H1 (cell line): ENCODE measurements around the gene TMUB2. TPM values are rescaled to one million over a fixed set of nuclear protein-coding genes. Genes with fewer than 3 reads are reported as not detected.

Experiments used
- CTCF ChIA-PET: fragments of 300-600 bp; sonication (Branson Sonifier 250); formaldehyde crosslinking; loops from one replicate; lab custom pipeline; 2021; ENCODE audit not compliant: partially characterized antibody; lab: Charles Lee
- POLR2A ChIA-PET: fragments of 300-600 bp; sonication (Branson Sonifier 250); formaldehyde crosslinking; loops from one replicate; lab custom pipeline; 2021; ENCODE audit warnings: inconsistent platforms; ENCODE audit not compliant: partially characterized antibody; lab: Charles Lee
- DNase-seq, 2 experiments: peaks; one replicate each; pipeline versions ENCODE4 v3.0.0 to v3.0.0-alpha.2; 2010 to 2022; ENCODE audit warnings: low spot score in 2 of 2, low read depth in 1 of 2, mixed read lengths in 1 of 2
- FAIRE-seq: peaks from 2 replicates; lab custom pipeline; 2011; peaks lifted over from hg19 to GRCh38; lab: Jason Lieb, UNC
- H2AFZ ChIP-seq: 2 replicates; pipeline ENCODE4 v1.8.1; 2012; ENCODE audit warnings: low read length, inconsistent platforms
- H2AK5ac ChIP-seq: 2 replicates; pipeline ENCODE4 v1.6.1; 2013; ENCODE audit warnings: low read depth, low read length
- H2BK120ac ChIP-seq: replicated peaks from 2 replicates; pipeline ENCODE3; 2013; ENCODE audit warnings: low read depth, low read length, inconsistent platforms
- H2BK12ac ChIP-seq: 2 replicates; pipeline ENCODE4 v1.6.1; 2013; ENCODE audit warnings: low read depth, low read length
- H2BK15ac ChIP-seq: 2 replicates; pipeline ENCODE4 v1.6.1; 2013; ENCODE audit warnings: low read length
- H2BK20ac ChIP-seq: 2 replicates; pipeline ENCODE4 v1.6.1; 2013; ENCODE audit warnings: low read length
- H2BK5ac ChIP-seq: 2 replicates; pipeline ENCODE4 v1.6.1; 2013; ENCODE audit warnings: low read depth, low read length
- H3K14ac ChIP-seq: 2 replicates; pipeline ENCODE4 v1.6.1; 2013; ENCODE audit warnings: inconsistent platforms; ENCODE audit not compliant: insufficient read length
- H3K18ac ChIP-seq: 2 replicates; pipeline ENCODE4 v1.6.1; 2013; ENCODE audit warnings: low read length; ENCODE audit errors: extremely low read depth
- H3K23ac ChIP-seq: 2 replicates; pipeline ENCODE4 v1.6.1; 2013; ENCODE audit warnings: inconsistent platforms; ENCODE audit not compliant: insufficient read length
- H3K23me2 ChIP-seq: 2 replicates; pipeline ENCODE4 v1.6.1; 2013; ENCODE audit warnings: low read depth, low read length
- H3K27ac ChIP-seq: 2 replicates; pipeline ENCODE4 v1.6.1; 2011; ENCODE audit warnings: low read depth, low read length, inconsistent platforms
- H3K27me3 ChIP-seq, 4 experiments: replicated peaks in 1 of 4; 1 replicate in 1 of 4; 2 replicates in 3 of 4; pipeline versions ENCODE4 v1.6.1 to v1.8.1; 2011 to 2013; ENCODE audit warnings: low read length in 3 of 4, mild to moderate bottlenecking in 3 of 4, inconsistent platforms in 2 of 4, mixed read lengths in 2 of 4, moderate library complexity in 1 of 4; ENCODE audit not compliant: control insufficient read depth in 3 of 4, insufficient read depth in 3 of 4; ENCODE audit errors: extremely low read depth in 1 of 4
- H3K36me3 ChIP-seq, 4 experiments: 2 replicates each; pipeline versions ENCODE4 v1.6.1 to v1.8.1; 2011 to 2013; ENCODE audit warnings: mild to moderate bottlenecking in 4 of 4, low read length in 3 of 4, moderate library complexity in 2 of 4, control low read depth in 1 of 4, inconsistent platforms in 1 of 4; ENCODE audit not compliant: insufficient read depth in 4 of 4, control insufficient read depth in 2 of 4
- H3K4ac ChIP-seq: replicated peaks from 2 replicates; pipeline ENCODE3; 2013; ENCODE audit warnings: low read length, low read depth, mixed read lengths, inconsistent platforms; ENCODE audit not compliant: insufficient read length
- H3K4me1 ChIP-seq, 4 experiments: replicated peaks in 1 of 4; 1 replicate in 1 of 4; 2 replicates in 3 of 4; pipeline versions ENCODE4 v1.6.1 to v1.8.1; 2011 to 2013; ENCODE audit warnings: low read length in 3 of 4, inconsistent platforms in 2 of 4, mixed read lengths in 1 of 4; ENCODE audit not compliant: insufficient read depth in 4 of 4, control insufficient read depth in 3 of 4
- H3K4me2 ChIP-seq, 2 experiments: 2 replicates each; pipeline versions ENCODE4 v1.6.1 to v1.8.1; 2011 to 2013; ENCODE audit warnings: low read depth in 2 of 2, low read length in 2 of 2, control low read depth in 1 of 2, inconsistent platforms in 1 of 2, mild to moderate bottlenecking in 1 of 2; ENCODE audit not compliant: insufficient read depth in 1 of 2
- H3K4me3 ChIP-seq, 4 experiments: fragments of 200-600, 300-600 bp in 1 of 4; sonication (generic), shearing (Covaris generic), sonication (Bioruptor Twin) in 1 of 4; 2 replicates each; pipeline versions ENCODE4 v1.5.1 to v1.8.1; 2011 to 2016; ENCODE audit warnings: low read length in 4 of 4, low read depth in 3 of 4, control low read depth in 2 of 4, inconsistent platforms in 2 of 4, mild to moderate bottlenecking in 2 of 4, mixed read lengths in 1 of 4, moderate library complexity in 1 of 4; ENCODE audit not compliant: insufficient read depth in 2 of 4; ENCODE audit errors: extremely low read depth in 1 of 4
- H3K56ac ChIP-seq: replicated peaks from 2 replicates; pipeline ENCODE3; 2013; ENCODE audit warnings: low read depth, mild to moderate bottlenecking, mixed read lengths, low read length, inconsistent platforms; ENCODE audit not compliant: insufficient read length
- H3K79me1 ChIP-seq: 2 replicates; pipeline ENCODE4 v1.6.1; 2013; ENCODE audit warnings: low read depth, low read length, control low read depth
- H3K79me2 ChIP-seq, 2 experiments: 2 replicates each; pipeline versions ENCODE4 v1.6.1 to v1.8.1; 2012 to 2013; ENCODE audit warnings: low read length in 2 of 2, mild to moderate bottlenecking in 2 of 2, inconsistent platforms in 1 of 2; ENCODE audit not compliant: insufficient read depth in 2 of 2, control insufficient read depth in 1 of 2
- H3K9ac ChIP-seq, 4 experiments: replicated peaks in 1 of 4; 1 replicate in 1 of 4; 2 replicates in 3 of 4; pipeline versions ENCODE4 v1.6.1 to v1.8.1; 2011 to 2013; ENCODE audit warnings: low read depth in 3 of 4, low read length in 3 of 4, control low read depth in 2 of 4, mild to moderate bottlenecking in 2 of 4, moderate library complexity in 2 of 4, inconsistent platforms in 1 of 4; ENCODE audit errors: extremely low read depth in 1 of 4
- H3K9me3 ChIP-seq, 2 experiments: 2 replicates each; pipeline versions ENCODE4 v1.6.1 to v1.8.1; 2012 to 2013; ENCODE audit warnings: mild to moderate bottlenecking in 2 of 2, moderate library complexity in 2 of 2, control low read depth in 1 of 2, inconsistent platforms in 1 of 2, low read depth in 1 of 2, low read length in 1 of 2, mixed read lengths in 1 of 2; ENCODE audit not compliant: insufficient read depth in 2 of 2
- H4K20me1 ChIP-seq, 2 experiments: replicated peaks in 1 of 2; 2 replicates each; pipeline versions ENCODE3 to v1.8.1; 2011 to 2013; ENCODE audit warnings: inconsistent platforms in 2 of 2, low read length in 2 of 2, mild to moderate bottlenecking in 1 of 2; ENCODE audit not compliant: insufficient read depth in 2 of 2, control insufficient read depth in 1 of 2
- H4K5ac ChIP-seq: 2 replicates; pipeline ENCODE4 v1.6.1; 2013; ENCODE audit warnings: low read length, low read depth, mixed read lengths, inconsistent platforms; ENCODE audit not compliant: insufficient read length
- H4K8ac ChIP-seq: 2 replicates; pipeline ENCODE4 v1.8.0; 2013; ENCODE audit warnings: mild to moderate bottlenecking, moderate library complexity, low read length, inconsistent platforms; ENCODE audit not compliant: insufficient read depth; ENCODE audit errors: extremely low read depth
- H4K91ac ChIP-seq: replicated peaks from 2 replicates; pipeline ENCODE3; 2013; ENCODE audit warnings: low read length, mixed read lengths, inconsistent platforms; ENCODE audit not compliant: insufficient read length
- BCL11A ChIP-seq, 2 experiments: IDR thresholded peaks; one replicate each; pipeline ENCODE4 v1.6.1; 2011; ENCODE audit warnings: low read depth in 2 of 2, low read length in 2 of 2, mild to moderate bottlenecking in 2 of 2
- CBX8 ChIP-seq: fragments of 300-800, 300-1000 bp; sonication (generic); IDR thresholded peaks from 2 replicates; pipeline ENCODE4 v1.7.1; 2016; ENCODE audit warnings: low read depth, low read length, borderline replicate concordance
- CEBPB ChIP-seq: IDR thresholded peaks from 2 replicates; pipeline ENCODE4 v1.6.1; 2012; ENCODE audit warnings: low read depth, low read length
- CHD2 ChIP-seq: IDR thresholded peaks from 2 replicates; pipeline ENCODE4 v1.6.1; 2012; ENCODE audit warnings: low read length, improper control_type of control experiment
- CREB1 ChIP-seq: IDR thresholded peaks from 2 replicates; pipeline ENCODE4 v1.6.1; 2012; ENCODE audit warnings: inconsistent platforms
- EZH2 ChIP-seq: fragments of 200-600 bp; sonication (generic); IDR thresholded peaks from 2 replicates; pipeline ENCODE4 v1.7.1; 2012; ENCODE audit warnings: low read depth, mild to moderate bottlenecking, moderate library complexity, low read length, inconsistent platforms; ENCODE audit not compliant: severe bottlenecking
- HDAC6 ChIP-seq: IDR thresholded peaks from one replicate; pipeline ENCODE4 v1.7.1; 2012; ENCODE audit warnings: low read depth, mild to moderate bottlenecking, inconsistent platforms, low read length, moderate library complexity
- JUN ChIP-seq: IDR thresholded peaks from 2 replicates; pipeline ENCODE4 v1.6.1; 2011; ENCODE audit warnings: low read depth, mild to moderate bottlenecking, improper control_type of control experiment, low read length
- KDM5A ChIP-seq: fragments of 200-600 bp; IDR thresholded peaks from 2 replicates; pipeline ENCODE4 v1.7.1; 2012; ENCODE audit warnings: mild to moderate bottlenecking, low read length, inconsistent platforms, mixed read lengths
- NRF1 ChIP-seq: IDR thresholded peaks from 2 replicates; pipeline ENCODE4 v1.6.1; 2011; ENCODE audit warnings: mild to moderate bottlenecking, low read depth, low read length, improper control_type of control experiment
- RBBP5 ChIP-seq: IDR thresholded peaks from 2 replicates; pipeline ENCODE4 v1.7.1; 2012; ENCODE audit warnings: low read depth, mild to moderate bottlenecking, inconsistent platforms, low read length, moderate library complexity, borderline replicate concordance
- RNF2 ChIP-seq: fragments of 200-900, 300-1000 bp; sonication (generic); IDR thresholded peaks from 2 replicates; pipeline ENCODE4 v1.7.1; 2016; ENCODE audit warnings: borderline replicate concordance, low read depth, mild to moderate bottlenecking, antibody characterized with exemption, low read length; ENCODE audit not compliant: poor library complexity, severe bottlenecking; ENCODE audit errors: missing control alignments
- SP2 ChIP-seq: IDR thresholded peaks from 2 replicates; pipeline ENCODE4 v1.6.1; 2012; ENCODE audit warnings: mild to moderate bottlenecking, low read length, inconsistent platforms
- SP4 ChIP-seq: IDR thresholded peaks from 2 replicates; pipeline ENCODE4 v1.6.1; 2012; ENCODE audit warnings: low read length, inconsistent platforms
- TBP ChIP-seq: IDR thresholded peaks from 2 replicates; pipeline ENCODE4 v1.6.1; 2011; ENCODE audit warnings: low read depth, low read length, improper control_type of control experiment
- WGBS, 2 experiments: shearing (Covaris generic) in 1 of 2; methylation state at CpG; one replicate each; pipeline versions ENCODE4 v1.1.6 to v1.1.7; 2013 to 2015; ENCODE audit warnings: low lambda C conversion rate in 2 of 2, mixed read lengths in 2 of 2, inconsistent platforms in 1 of 2, low coverage in 1 of 2, missing lambda C conversion rate in 1 of 2; ENCODE audit not compliant: insufficient replicate concordance in 2 of 2, insufficient coverage in 1 of 2, insufficient read length in 1 of 2; ENCODE audit errors: extremely low coverage in 1 of 2, missing lambda C conversion rate in 1 of 2; 5-methylcytosine and 5-hydroxymethylcytosine counted together
- polyA plus RNA-seq, 7 experiments: library from polyadenylated mRNA; depleted of rRNA in 3 of 7; stranded (reverse) in 5 of 7; unstranded in 2 of 7; fragments of >200 nt in 5 of 7; fragments of 200-250 nt in 2 of 7; gene quantifications; 1 replicate in 5 of 7; 2 replicates in 1 of 7; 4 replicates in 1 of 7; pipeline versions ENCODE4 v1.2.1 to v1.2.3, GENCODE V29; 2011 to 2013; ENCODE audit warnings: missing spikeins in 2 of 7, mixed read lengths in 2 of 7
- total RNA-seq: library from RNA; stranded (reverse); fragmentation: NEBNext Ultra II Directional; extraction: Animal tissue kit (Norgen Biotek cat#: 25700); gene quantifications from 2 replicates; pipeline ENCODE4 v1.2.1, GENCODE V29; 2021

TMUB2 gene
- total and polyA plus RNA-seq, 2 of the 8 experiments (the other 6 are each of a cell fraction or from before 2014, with no cell fraction given): 18.5 to 30.5 TPM

GRCh38 chr17:44191369-44191768, 4.6 kb downstream of the TMUB2 start:
- FAIRE-seq (no peak), DNase-seq (no peak)
- Histone ChIP-seq H4K8ac (no peak overlapping the region; the same call in 1 of the 2 replicates), H2AFZ (no peak overlapping the region), H3K4me1 (peaks cover 0 to 12% (median 9%) of the 10 kb centered on the region in 4 experiments; a peak in 6 of 7 replicates), H3K56ac (peak overlapping the region; percentile 8), H3K27ac (no peak overlapping the region), H3K4me3 (no peak overlapping the region), H3K18ac (no peak overlapping the region; the same call in 1 of the 2 replicates), H3K79me2 (peaks cover 0 to 11% of the 10 kb centered on the region in 2 experiments; a peak in 1 of 4 replicates), H3K4ac (no peak overlapping the region), H3K9me3 (no peaks in the 10 kb centered on the region), H2AK5ac (no peak overlapping the region), H2BK20ac (no peak overlapping the region), H2BK120ac (no peak overlapping the region), H2BK12ac (no peak overlapping the region), H3K27me3 (no peaks in the 10 kb centered on the region), H3K36me3 (peaks cover 21 to 41% (median 26%) of the 10 kb centered on the region in 4 experiments), H3K79me1 (no peaks in the 10 kb centered on the region; the same call in none of the 2 replicates), H4K20me1 (peaks cover 0 to 14% of the 10 kb centered on the region in 2 experiments), H3K14ac (no peak overlapping the region), H3K23me2 (no peaks in the 10 kb centered on the region), H4K5ac (no peak overlapping the region), H4K91ac (no peak overlapping the region), H3K9ac (peak overlapping the region in 1 of 4 experiments; percentile 18; a peak in 1 of 7 replicates), H3K23ac (no peak overlapping the region), H2BK5ac (no peak overlapping the region), H3K4me2 (no peak overlapping the region), H2BK15ac (no peak overlapping the region)
- CTCF ChIA-PET: interaction anchor here (0.6 to 2.2 kb wide), 7 partner anchors 11 to 172 kb away, joined by 3 to 8 read pairs (median 3); partner anchors contain the start of gene FAM171A2
- WGBS, 2 experiments: 85% methylated on average over 5 of the region's 5 CpGs; no CpG with 5 or more reads in 1 of the 2 experiments
- POLR2A ChIA-PET: interaction anchor here (0.8 to 4.4 kb wide), 14 partner anchors 8 to 178 kb away, joined by 3 to 32 read pairs (median 4); partner anchors contain the start of genes ATXN7L3, GRN, LSM12 and SLC25A39
- TF ChIP-seq SP2 (no peak), RNF2 (no peak), HDAC6 (no peak), CEBPB (no peak), BCL11A (IDR thresholded peaks at IDR 0.05; ENCODE audit: low read depth in 2 of 2, low read length in 2 of 2) (no peak), TBP (no peak), KDM5A (no peak), JUN (no peak), EZH2 (no peak), CREB1 (no peak), RBBP5 (no peak), CHD2 (no peak), SP4 (no peak), CBX8 (no peak), NRF1 (no peak)
